ENCODE data around the gene CDK11B.
A peak's percentile ranks its signal among the peaks of the same experiment; 100 is the strongest.
"Not testable (repeated sequence)": the region's sequence is repeated elsewhere in the genome, so short reads cannot be mapped to it uniquely, and the experiment has no call there.

Gene CDK11B

GRCh38 chr1:1596493-1597274 is 62.1 kb downstream of the CDK11B start:
- peaks cover 4% of the 10 kb centered on the region for H3K27me3 ChIP-seq
- H3K4me1 ChIP-seq: peaks cover 10% of the 10 kb centered on the region
- no peak for DNase-seq
- no peak for TF ChIP-seq CTCF (IDR thresholded peaks at IDR 0.05; ENCODE audit: low read depth, low read length)
- no peak overlapping the region for H3K4me3 ChIP-seq (ENCODE audit: low read depth, low read length)
- no peaks in the 10 kb centered on the region for H3K9me3 ChIP-seq
- no peaks in the 10 kb centered on the region for H3K36me3 ChIP-seq

- not testable (repeated sequence) for H3K4me1 ChIP-seq; H3K27me3 ChIP-seq; DNase-seq; H3K9me3 ChIP-seq; H3K4me3 ChIP-seq (ENCODE audit: low read depth, low read length); H3K36me3 ChIP-seq
Measured at GRCh38 chr1:1595341-1595740, 63.5 kb downstream of the CDK11B start.

GRCh38 chr1:1594602-1595260 is 64.1 kb downstream of the CDK11B start:
- peak; percentile 52 for DNase-seq
- no peak for TF ChIP-seq CTCF (IDR thresholded peaks at IDR 0.05; ENCODE audit: low read depth, low read length)
- peaks cover 4% of the 10 kb centered on the region for H3K27me3 ChIP-seq
- H3K36me3 ChIP-seq: no peaks in the 10 kb centered on the region
- peaks cover 10% of the 10 kb centered on the region for H3K4me1 ChIP-seq
- no peaks in the 10 kb centered on the region for H3K9me3 ChIP-seq
- no peak overlapping the region for H3K4me3 ChIP-seq (ENCODE audit: low read depth, low read length)

- H3K4me1 ChIP-seq: peaks cover 10% of the 10 kb centered on the region
Measured at GRCh38 chr1:1593834-1594601, 64.8 kb downstream of the CDK11B start.

GRCh38 chr1:1591452-1591851 is 67.4 kb downstream of the CDK11B start:
- H3K4me3 ChIP-seq (ENCODE audit: low read depth, low read length): no peak overlapping the region
- no peaks in the 10 kb centered on the region for H3K9me3 ChIP-seq
- no peak for DNase-seq
- H3K4me1 ChIP-seq: no peaks in the 10 kb centered on the region
- H3K36me3 ChIP-seq: no peaks in the 10 kb centered on the region
- TF ChIP-seq CTCF (IDR thresholded peaks at IDR 0.05; ENCODE audit: low read depth, low read length): no peak
- H3K27me3 ChIP-seq: peaks cover 4% of the 10 kb centered on the region

More at GRCh38 chr1:1593834-1594601, 64.8 kb downstream of the CDK11B start:
- Histone ChIP-seq H3K27me3 (no peaks in the 10 kb centered on the region), H3K36me3 (no peaks in the 10 kb centered on the region), H3K4me3 (ENCODE audit: low read depth, low read length) (no peak overlapping the region), H3K9me3 (no peaks in the 10 kb centered on the region)
- no peak for DNase-seq
- TF ChIP-seq CTCF (IDR thresholded peaks at IDR 0.05; ENCODE audit: low read depth, low read length): no peak
